Mesothelial cell of epicardium (in vitro differentiated cells): ENCODE data around the gene HHEX. TPM values are rescaled to one million over a fixed set of nuclear protein-coding genes. Genes with fewer than 3 reads are reported as not detected.

Experiments used
- DNase-seq, 2 experiments: peaks; one replicate each; pipeline ENCODE4 v3.0.0; 2021; ENCODE audit warnings: low spot score in 2 of 2; ENCODE audit not compliant: unreplicated experiment in 2 of 2
- H3K27ac Mint-ChIP-seq: 2 replicates; pipeline ENCODE4 v1.8.0; 2021; ENCODE audit warnings: mixed read lengths
- H3K27me3 Mint-ChIP-seq: 2 replicates; pipeline ENCODE4 v1.8.0; 2021; ENCODE audit warnings: low read depth, mixed read lengths
- H3K36me3 Mint-ChIP-seq: 2 replicates; pipeline ENCODE4 v1.8.0; 2021; ENCODE audit warnings: mixed read lengths
- H3K4me1 Mint-ChIP-seq: 2 replicates; pipeline ENCODE4 v1.8.0; 2021; ENCODE audit warnings: mixed read lengths
- H3K4me3 Mint-ChIP-seq: 2 replicates; pipeline ENCODE4 v1.8.0; 2021; ENCODE audit warnings: mild to moderate bottlenecking, moderate library complexity, mixed read lengths
- H3K9me3 Mint-ChIP-seq: 2 replicates; pipeline ENCODE4 v1.8.0; 2021; ENCODE audit warnings: mixed read lengths
- total RNA-seq: library from RNA; stranded (reverse); gene quantifications from 3 replicates; pipeline ENCODE4 v1.2.1, GENCODE V29; 2021
- TF ChIP-seq, protein P1 (sequence below): fragments of 200-600 bp; sonication (generic); IDR thresholded peaks from one replicate; pipeline ENCODE4 v1.5.0; 2021; ENCODE audit warnings: antibody characterized with exemption; ENCODE audit not compliant: unreplicated experiment

Gene HHEX
- total RNA-seq, 1 donor from 2014 or later = 0.13 TPM

DNA sequence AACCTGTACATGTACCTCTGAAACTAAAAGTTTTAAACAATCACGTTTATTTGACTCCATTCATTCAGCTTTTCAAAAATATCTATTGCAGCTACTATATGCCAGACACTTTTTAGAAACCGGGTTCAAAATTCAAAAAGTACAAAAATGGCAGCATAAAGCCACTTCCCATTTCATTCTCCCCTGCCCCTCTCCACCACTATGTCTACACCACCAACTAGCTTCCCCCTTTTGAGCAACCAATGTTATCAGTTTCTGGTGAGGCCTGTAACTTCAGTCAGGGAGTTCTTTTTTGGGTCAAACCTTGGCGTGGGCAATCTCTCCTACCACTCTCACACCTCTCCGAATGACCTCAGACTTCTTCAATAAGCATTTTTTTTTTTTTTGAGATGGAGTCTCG lies 11.5 kb upstream of the HHEX start:
- Mint-ChIP-seq H3K4me1 (no peaks in the 10 kb centered on the region), H3K4me3 (no peak overlapping the region), H3K36me3 (peaks cover 2% of the 10 kb centered on the region), H3K27ac (no peak overlapping the region), H3K9me3 (peaks cover 13% of the 10 kb centered on the region), H3K27me3 (peaks cover 13% of the 10 kb centered on the region)
- no peak for DNase-seq
- TF ChIP-seq, protein P1, sequence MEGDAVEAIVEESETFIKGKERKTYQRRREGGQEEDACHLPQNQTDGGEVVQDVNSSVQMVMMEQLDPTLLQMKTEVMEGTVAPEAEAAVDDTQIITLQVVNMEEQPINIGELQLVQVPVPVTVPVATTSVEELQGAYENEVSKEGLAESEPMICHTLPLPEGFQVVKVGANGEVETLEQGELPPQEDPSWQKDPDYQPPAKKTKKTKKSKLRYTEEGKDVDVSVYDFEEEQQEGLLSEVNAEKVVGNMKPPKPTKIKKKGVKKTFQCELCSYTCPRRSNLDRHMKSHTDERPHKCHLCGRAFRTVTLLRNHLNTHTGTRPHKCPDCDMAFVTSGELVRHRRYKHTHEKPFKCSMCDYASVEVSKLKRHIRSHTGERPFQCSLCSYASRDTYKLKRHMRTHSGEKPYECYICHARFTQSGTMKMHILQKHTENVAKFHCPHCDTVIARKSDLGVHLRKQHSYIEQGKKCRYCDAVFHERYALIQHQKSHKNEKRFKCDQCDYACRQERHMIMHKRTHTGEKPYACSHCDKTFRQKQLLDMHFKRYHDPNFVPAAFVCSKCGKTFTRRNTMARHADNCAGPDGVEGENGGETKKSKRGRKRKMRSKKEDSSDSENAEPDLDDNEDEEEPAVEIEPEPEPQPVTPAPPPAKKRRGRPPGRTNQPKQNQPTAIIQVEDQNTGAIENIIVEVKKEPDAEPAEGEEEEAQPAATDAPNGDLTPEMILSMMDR = no peak

DNA sequence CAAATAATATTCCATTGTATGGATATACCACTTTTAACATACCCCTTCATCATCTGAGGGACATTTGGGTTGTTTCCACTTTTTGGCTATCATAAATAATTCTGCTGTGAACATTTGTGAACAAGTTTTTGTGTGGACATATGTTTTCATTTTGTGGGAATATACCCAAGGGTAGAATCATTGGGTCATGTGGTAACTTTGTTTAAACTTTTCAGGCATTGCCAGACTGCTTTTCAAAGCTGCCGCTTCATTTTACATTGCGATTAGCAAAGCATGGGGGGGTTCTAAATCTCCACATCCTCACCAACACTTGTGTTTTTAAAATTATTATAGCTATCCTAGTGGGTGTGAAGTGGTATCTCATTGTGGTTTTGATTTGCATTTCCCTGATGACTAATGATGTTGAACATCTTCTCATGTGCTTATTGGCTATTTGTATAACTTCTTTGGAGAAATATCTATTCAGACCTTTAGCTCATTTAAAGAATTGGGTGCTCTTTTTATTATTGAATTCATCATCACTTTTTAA lies 8.4 kb upstream of the HHEX start:
- Mint-ChIP-seq H3K27me3 (peaks cover 41% of the 10 kb centered on the region), H3K27ac (no peak overlapping the region), H3K36me3 (no peaks in the 10 kb centered on the region), H3K9me3 (peaks cover 31% of the 10 kb centered on the region), H3K4me1 (no peaks in the 10 kb centered on the region), H3K4me3 (no peak overlapping the region)
- TF ChIP-seq, protein P1 = no peak
- DNase-seq = no peak

DNA sequence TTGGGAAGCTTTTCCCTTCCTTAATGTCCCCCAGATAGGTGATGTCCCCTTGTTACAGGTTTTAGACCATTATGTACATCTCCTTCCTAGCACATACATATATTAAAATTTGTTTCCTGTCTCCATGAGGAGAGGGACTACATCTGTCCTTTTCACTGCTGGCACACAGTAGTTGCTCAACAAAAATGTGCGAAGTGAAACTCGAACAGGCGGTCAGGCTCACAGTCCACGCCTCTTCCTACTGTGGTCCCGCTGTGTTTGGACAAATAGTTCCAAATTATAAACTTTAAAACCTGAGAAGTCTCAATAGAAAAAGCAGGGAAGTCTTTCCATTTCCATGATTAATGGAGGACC lies 1.2 kb upstream of the HHEX start:
- H3K36me3 Mint-ChIP-seq = peaks cover 3% of the 10 kb centered on the region
- H3K27ac Mint-ChIP-seq = no peak overlapping the region
- H3K4me1 Mint-ChIP-seq = peaks cover 17% of the 10 kb centered on the region
- DNase-seq = no peak
- peak overlapping the region; percentile 58 for H3K4me3 Mint-ChIP-seq
- H3K9me3 Mint-ChIP-seq = peaks cover 25% of the 10 kb centered on the region
- H3K27me3 Mint-ChIP-seq = peaks cover 90% of the 10 kb centered on the region
- TF ChIP-seq, protein P1 = no peak

DNA sequence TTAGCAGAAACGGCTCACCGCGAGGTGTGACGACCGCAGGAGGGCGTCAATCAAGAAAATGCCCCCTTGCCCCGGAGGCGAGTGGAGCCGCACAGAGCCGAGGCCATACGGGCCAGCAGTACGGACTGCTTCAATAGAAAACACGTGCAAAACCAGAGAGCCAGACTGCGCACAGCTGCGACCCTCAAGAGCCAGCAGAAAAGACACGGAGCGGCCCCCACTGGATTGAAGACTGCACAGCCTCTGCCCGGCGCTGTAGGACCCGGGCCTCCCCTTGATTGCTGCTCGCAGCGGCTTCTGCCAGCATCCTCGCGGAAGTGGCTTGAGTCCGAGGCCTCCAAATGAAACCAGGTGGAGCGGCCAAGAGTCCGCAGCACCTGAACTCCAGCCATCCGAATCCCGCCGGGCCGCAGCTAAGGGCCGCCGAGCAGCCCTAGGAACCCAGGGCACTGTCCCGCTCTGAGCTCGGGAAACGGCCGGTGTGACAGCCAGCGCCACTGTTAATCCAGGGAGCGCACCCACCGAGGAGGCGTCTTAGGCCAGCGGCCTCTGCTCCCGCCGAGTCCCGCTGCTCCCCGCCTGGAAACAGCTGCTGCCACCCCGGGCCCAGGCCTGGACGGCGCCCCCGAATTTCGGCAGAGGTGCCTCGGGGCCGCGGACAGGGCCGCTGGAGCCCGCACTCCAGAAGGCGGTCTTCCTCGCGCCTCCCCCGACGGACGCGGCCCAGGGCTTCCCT lies 660 bp upstream of the HHEX start:
- Mint-ChIP-seq H3K4me3 (peak overlapping the region; percentile 58), H3K4me1 (peaks cover 17% of the 10 kb centered on the region), H3K9me3 (peaks cover 25% of the 10 kb centered on the region), H3K27ac (no peak overlapping the region), H3K36me3 (peaks cover 3% of the 10 kb centered on the region), H3K27me3 (peaks cover 91% of the 10 kb centered on the region)
- TF ChIP-seq, protein P1 = no peak
- peak in 1 of 2 experiments; percentile 45 for DNase-seq

DNA sequence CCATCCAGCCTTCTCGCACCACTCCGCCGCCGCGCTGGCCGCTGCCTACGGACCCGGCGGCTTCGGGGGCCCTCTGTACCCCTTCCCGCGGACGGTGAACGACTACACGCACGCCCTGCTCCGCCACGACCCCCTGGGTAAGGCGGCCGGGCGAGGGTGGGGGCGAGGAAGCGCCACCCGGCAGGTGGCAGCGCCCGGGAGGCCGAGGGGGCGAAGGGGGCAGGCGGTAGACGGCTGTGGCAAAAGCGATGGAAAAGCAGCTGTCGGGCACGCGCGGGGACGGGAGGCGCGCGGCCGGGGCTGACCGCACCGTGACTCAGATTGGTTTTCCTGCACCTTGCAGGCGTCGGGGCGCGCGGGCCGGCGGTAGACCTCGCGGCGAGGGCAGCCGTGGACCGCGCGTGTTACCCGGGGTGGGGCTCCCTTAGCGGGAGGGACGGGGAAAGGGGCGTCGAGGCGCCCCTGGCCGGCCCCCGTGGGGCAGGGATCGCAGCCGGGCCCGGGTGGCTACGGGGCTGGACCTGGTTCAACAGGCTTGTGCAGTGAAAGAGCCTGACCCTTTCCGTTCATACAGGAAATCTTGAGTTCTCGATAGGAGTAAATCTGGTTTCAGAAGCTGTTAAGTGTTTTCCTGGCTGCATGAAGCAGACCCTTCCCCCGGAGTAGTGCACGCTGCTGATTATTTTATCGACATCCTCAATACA lies 608 bp downstream of the HHEX start:
- peaks cover 17% of the 10 kb centered on the region for H3K4me1 Mint-ChIP-seq
- H3K27ac Mint-ChIP-seq = no peak overlapping the region
- peak overlapping the region; percentile 43 for H3K4me3 Mint-ChIP-seq

More for the DNA sequence above, 608 bp downstream of the HHEX start:
- TF ChIP-seq, protein P1 = no peak
- peaks cover 3% of the 10 kb centered on the region for H3K36me3 Mint-ChIP-seq
- no peak for DNase-seq
- H3K27me3 Mint-ChIP-seq = peaks cover 92% of the 10 kb centered on the region
- peaks cover 14% of the 10 kb centered on the region for H3K9me3 Mint-ChIP-seq
